GM19463 (cell line): ENCODE data around the gene SKP2.
"Not testable (repeated sequence)": the region's sequence is repeated elsewhere in the genome, so short reads cannot be mapped to it uniquely, and the experiment has no call there.

Experiments used
- ATAC-seq: cut with Tn5 transposase; IDR thresholded peaks from one replicate; pipeline ENCODE4 v1.9.1; 2021; ENCODE audit warnings: mild to moderate bottlenecking, moderate library complexity; ENCODE audit not compliant: unreplicated experiment

SKP2 gene

DNA sequence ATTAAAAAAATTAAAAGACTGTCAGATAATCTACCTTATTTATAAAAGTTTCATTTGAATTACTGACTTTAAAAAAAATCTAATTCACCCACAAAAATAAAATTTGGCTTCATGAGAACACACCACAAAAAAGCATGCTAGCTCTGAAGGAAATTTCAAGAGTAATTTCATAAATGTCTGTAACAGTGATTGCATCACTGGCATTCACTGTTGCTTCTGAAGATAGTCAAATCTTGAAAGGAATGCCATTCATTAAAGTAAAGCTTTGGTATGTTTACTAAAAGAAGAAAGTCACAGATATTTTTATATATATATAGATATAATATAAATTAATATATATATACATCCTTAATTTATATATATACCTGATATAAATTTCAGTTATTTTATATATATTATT lies 46.4 kb downstream of the SKP2 start:
- ATAC-seq: no peak

DNA sequence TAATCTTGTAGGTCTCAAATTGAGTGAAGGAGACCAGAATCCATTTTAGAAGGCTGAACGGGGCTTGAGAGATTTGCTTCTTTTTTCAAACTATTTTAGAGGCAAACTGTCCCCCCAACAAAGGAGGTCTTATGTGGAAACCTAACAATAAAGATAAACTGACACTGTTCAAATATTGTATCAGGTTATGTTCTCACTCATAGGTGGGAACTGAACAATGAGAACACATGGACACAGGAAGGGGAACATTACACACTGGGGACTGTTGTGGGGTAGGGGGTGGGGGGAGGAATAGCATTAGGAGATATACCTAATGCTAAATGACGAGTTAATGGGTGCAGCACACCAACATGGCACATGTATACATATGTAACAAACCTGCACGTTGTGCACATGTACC lies 46.9 kb downstream of the SKP2 start:
- not testable (repeated sequence) for ATAC-seq

DNA sequence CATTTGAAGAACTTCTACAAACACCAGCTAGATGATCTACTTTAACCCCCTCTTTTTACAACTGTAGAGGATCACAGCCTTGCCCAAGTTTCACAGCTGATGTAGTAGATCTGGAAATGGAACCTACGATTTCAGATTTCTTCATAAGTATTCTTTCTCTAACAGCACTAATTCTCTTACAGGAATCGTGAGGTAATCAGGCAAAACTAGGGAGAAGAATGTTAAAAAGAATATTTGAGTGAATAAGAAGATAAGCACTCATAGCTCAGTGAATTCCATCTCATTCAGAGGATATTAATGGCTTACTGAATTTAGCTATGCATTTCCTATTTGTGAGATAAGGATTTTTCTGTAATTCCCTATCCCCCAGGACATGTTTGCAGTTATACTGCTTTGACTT lies 47.7 kb downstream of the SKP2 start:
- no peak for ATAC-seq

DNA sequence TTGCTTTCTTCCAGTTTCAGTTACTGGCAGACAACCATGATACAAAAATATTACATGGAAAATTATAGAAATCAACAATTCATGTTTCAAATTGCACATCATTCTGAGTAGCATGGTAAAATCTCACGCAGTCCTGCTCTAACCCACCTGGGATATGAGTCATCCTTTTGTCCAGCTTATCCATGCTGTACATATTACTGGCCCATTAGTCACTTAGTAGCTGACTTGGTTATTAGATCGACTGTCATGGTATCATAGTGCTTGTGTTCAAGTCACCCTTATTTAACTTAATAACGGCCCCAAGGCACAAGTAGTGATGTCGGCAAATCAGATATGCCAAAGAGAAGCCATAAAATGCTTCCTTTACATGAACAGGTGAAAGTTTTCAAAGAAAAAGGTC lies 48.6 kb downstream of the SKP2 start:
- no peak for ATAC-seq

DNA sequence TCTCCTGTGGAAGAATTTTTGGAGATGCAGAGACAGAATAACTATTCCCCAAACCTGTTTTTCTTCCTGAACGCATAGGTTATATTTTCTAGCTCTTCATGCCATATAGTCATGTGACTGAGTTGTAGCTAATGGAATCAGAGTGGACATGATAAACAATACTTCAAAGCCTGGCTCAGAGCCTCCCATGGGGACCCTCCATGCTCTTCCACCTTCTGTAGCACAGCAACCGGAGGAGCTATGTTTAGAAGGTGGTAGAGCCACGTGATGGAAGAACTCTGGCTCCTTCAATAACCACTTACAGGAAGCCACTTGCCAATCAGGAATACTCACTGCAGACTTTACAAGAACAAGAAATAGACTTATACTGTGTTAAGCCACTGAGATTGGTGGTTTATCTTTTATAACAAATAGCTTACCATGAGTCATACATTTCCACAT lies 50.6 kb downstream of the SKP2 start:
- no peak for ATAC-seq

DNA sequence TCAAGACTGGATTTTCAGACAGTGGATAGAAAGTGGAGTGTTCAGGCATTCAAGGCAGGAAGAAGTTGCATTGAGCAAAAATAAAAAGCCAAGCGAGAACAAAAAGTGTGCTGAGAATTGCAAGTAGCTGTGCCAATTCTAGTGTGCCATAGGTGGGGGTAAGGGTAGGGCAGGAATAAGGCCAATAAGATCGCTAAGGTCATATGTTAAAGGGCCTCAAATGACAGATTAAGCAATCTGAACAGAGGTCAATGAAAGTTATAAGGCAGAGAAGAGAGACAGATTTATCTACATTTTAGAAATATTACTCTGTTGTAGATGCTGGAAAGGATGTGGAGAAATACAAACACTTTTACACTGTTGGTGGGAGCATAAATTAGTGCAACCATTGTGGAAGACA lies 53.4 kb downstream of the SKP2 start:
- no peak for ATAC-seq

DNA sequence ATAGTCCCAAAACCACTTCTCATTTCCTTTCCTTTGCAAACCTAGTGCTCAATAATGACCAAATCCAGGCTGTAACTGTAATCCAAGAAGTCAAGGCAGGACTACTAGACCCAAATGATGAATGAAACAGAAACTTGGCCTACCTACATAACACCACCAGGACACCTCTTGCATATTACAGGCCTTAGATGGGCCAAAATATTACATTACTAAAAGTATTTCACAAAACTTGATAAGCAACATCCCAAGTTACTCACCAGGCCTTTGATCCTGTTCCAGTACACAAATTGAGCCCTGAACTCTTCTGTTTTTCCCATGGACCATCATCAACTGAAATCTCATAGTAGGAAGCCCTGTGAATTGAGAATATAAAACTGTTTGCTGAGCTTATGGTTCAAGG lies 55.0 kb downstream of the SKP2 start:
- ATAC-seq: no peak

DNA sequence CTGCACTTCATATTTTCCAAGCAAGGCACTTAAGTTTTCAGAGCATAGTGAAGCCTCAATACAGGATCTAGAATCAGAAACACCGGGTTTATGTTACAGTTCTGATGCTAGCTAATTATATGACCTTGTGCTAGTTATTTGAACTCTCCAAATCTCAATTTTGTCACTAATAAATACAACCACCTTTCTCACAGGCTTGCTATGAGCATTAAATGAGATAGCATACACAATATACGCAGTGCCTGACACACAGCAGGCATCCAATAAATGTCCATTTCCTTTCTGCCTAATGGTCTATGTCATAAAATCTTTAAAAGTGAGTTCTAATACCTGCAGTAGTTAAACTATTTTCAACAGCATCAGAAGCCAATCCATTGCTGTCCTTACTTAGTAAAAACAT lies 56.9 kb downstream of the SKP2 start:
- no peak for ATAC-seq

DNA sequence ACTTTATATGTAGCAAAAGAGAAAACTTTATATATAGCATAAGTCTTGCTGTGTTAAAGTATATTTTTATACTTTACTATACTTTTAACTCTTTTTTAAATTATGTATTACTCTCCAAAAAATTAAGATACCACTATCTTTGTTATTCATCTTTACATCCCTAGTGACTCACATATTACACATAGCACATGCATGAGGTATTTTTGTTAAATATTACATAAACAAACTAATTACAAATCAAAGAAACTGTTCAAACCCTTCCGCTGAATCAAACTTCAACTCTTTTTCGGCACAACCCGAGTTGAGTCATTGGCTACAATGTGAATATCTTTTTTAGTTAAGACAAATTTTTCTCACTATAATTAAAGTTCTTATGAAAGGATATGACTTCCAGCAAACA lies 57.8 kb downstream of the SKP2 start:
- ATAC-seq: no peak

DNA sequence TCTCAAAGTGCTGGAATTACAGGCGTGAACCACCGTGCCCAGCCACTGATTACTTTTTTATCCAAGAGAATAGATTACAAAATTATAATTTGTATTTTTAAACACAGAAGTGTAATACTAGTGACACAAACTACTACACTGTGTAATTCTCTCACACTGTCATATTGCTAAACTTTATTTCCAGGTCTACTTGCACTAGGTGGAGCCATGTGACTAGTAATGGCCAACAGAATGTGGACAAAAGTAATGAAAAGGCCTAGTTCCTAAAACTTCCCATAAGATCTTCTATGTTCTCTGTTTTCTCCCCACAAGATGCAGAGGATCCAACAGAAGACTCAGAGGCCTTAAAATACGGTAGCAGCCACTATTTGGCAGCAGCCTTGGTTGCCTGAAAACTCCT lies 62.5 kb downstream of the SKP2 start:
- ATAC-seq: no peak

DNA sequence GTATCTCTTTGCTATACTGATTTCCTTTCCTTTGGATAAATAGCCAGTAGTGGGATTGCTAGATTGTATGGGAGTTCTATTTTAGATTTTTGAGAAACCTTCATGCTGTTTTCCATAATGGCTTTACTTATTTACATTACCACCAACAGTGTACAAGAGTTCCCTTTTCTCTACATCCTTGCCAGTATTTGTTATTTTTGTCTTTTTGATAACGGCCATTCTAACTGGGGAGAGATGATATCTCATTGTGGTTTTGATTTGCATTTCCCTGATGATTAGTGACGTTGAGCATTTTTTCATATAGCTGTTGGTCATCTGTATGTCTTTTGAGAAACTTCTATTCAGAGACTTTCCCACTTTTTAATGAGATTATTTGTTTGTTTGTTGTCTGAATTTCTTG lies 64.0 kb downstream of the SKP2 start:
- no peak for ATAC-seq

DNA sequence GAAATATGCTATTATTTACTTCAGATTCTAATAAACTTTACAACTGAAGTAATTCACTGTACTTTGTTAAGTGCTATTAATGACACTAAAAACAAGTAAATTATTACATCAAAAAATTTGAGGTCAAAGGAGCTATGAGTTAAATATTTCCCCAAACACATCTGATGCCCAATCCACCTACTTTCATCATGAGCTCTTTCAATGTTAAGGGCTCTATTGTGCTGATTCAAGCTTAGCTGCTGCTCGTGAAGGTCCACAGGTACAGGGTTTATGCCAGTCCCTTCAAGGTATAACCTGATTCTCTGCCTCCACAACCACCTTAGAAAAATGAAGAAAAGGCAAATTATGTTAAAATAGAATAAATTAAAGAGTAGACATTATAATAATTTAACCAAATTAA lies 65.7 kb downstream of the SKP2 start:
- no peak for ATAC-seq

DNA sequence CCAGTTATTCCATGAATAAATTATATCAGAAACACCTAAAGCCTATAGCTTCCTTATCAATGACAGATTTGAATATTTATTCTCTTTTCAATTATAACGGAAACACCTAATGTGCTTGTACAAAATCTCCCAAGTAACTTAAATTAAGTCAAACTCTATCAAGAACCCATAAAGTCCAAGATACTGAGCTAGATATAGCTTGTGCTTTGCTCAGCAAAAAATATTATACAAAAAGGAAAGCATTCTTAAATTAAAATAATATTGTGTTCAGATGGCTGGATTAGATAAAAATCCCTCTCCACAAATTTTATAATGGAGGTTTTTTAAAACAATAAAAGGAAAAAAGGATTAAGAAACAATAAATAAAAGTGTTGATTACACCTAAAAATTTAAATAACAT lies 66.1 kb downstream of the SKP2 start:
- ATAC-seq: no peak

DNA sequence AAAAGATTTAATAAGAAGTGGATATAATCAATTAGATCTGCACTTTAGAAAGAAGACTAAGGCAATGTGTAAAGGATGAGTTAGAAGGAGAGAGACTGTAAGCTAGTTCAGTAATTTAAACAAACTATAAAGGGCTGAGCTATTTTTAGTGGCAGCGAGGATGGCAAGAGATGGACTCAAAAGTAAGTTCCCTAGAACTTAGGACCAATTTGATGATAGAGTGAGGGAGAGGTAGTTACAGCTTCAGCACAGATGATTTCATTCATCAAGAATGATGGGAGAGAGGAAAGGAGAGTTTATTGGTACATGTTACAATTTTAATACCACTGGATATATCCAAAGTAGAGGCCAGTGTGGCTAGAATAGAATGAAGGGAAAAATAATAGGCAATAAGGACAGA lies 70.7 kb downstream of the SKP2 start:
- ATAC-seq: no peak

DNA sequence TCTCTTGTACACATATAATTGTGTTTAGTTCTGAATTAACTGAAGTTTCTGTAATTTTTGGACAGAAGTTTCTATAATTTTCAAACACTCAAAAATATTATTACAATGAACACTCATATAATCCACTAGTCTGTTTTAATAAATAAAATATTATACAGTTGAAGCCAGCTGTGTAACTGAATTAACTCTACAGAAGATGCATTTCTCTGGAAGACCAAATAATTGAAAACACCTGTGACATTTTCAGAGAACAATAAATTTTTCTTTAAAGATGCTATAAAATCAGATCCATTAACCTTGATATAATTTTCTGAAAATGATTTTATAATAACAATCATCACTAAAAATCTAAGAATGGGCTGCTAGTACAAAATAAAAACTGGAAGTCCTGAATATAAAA lies 75.1 kb downstream of the SKP2 start:
- ATAC-seq: no peak

DNA sequence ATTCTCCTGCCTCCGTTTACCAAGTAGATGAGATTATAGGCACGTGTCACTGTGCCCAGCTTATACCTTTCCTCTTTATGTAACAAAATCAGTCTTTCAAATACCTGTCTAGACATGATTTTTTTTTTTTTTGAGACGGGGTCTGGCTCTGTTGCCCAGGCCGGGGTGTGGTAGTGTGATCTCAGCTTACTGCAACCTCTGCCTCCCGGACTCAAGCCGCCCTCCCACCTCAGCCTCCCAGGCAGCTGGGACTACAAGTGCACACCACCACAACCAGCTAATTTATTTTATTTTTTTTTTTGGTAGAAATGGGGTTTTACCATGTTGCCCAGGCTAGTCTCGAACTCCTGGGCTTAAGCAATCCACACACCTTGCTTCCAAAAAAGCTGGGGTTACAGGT lies 76.6 kb downstream of the SKP2 start:
- no peak for ATAC-seq

DNA sequence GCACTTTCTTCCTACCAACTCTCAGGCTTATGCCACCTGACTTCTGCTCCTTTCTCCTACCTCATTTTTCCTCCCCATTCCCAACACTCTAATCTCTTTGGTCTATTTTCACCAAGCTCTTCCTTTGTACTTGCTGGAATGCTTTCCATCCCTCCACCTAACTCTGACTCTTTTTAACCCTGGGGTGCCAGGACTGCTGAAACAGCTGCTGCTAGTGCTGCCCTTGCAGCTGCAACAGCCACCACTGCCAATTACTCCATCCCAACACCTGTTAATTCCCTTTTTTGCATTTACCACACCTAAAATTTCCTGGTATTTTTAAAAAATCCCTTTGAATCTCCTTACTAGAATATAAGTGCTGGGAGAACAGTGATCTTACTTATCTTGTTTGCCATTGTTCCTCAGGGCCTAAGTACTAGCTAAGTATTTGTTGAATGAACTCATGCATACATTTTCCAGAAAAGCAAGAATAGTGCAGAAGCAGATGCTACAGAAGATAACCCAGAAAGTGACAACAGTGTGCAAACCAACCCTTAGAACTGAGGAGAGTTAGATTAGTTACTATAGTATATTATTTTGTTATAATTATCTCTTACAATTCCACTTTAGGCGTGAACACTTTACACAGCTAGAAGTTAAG lies 78.4 kb downstream of the SKP2 start:
- ATAC-seq: no peak

DNA sequence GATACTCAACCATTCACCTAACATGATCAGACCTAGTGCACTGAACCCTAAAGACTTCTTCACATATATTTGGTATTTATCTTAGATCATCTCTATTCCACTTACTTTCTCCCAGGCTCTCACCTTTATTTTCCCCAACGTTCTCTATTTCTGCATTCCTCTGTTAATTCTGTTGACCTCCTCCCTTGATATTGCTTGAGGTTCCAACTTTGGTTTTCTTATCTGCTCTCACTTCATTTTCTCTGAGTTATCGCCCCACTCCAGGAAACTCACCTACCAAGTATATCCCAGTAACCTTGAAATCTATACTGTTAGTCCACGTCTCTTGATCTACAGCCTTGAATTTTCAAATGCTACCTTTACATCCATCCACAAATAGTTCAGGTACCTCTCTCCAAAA lies 80.6 kb downstream of the SKP2 start:
- no peak for ATAC-seq
